H1 (cell line): Measurements from ENCODE around the gene RRBP1. TPM values are rescaled to one million over a fixed set of nuclear protein-coding genes. Genes with fewer than 3 reads are reported as not detected.

Experiments
- BCL11A ChIP-seq, 2 experiments: IDR thresholded peaks; one replicate each; pipeline ENCODE4 v1.6.1; 2011; ENCODE audit warnings: low read depth in 2 of 2, low read length in 2 of 2, mild to moderate bottlenecking in 2 of 2
- CBX5 ChIP-seq: fragments of 300-800, 300-1000 bp; sonication (generic); IDR thresholded peaks from 2 replicates; pipeline ENCODE4 v1.7.1; 2016; ENCODE audit warnings: antibody characterized with exemption, low read length, low read depth
- CREB1 ChIP-seq: IDR thresholded peaks from 2 replicates; pipeline ENCODE4 v1.6.1; 2012; ENCODE audit warnings: inconsistent platforms
- HDAC2 ChIP-seq, 2 experiments: fragments of 300-600 bp in 1 of 2; sonication (generic) in 1 of 2; IDR thresholded peaks; 2 replicates each; pipeline ENCODE4 v1.6.1; 2011 to 2012; ENCODE audit warnings: low read depth in 2 of 2, low read length in 2 of 2, mild to moderate bottlenecking in 2 of 2, moderate library complexity in 2 of 2, borderline replicate concordance in 1 of 2, inconsistent platforms in 1 of 2
- JUN ChIP-seq: IDR thresholded peaks from 2 replicates; pipeline ENCODE4 v1.6.1; 2011; ENCODE audit warnings: low read depth, mild to moderate bottlenecking, improper control_type of control experiment, low read length
- KDM1A ChIP-seq: fragments of 200-600, 300-600 bp; sonication (generic); IDR thresholded peaks from 2 replicates; pipeline ENCODE4 v1.7.1; 2016; ENCODE audit warnings: mild to moderate bottlenecking, low read length, borderline replicate concordance
- KDM4A ChIP-seq: IDR thresholded peaks from one replicate; pipeline ENCODE4 v1.7.1; 2012; ENCODE audit warnings: low read depth, mild to moderate bottlenecking, moderate library complexity, low read length, inconsistent platforms; ENCODE audit not compliant: severe bottlenecking
- NANOG ChIP-seq: IDR thresholded peaks from 2 replicates; pipeline ENCODE4 v1.6.1; 2011; ENCODE audit warnings: low read length, low read depth, mild to moderate bottlenecking, inconsistent platforms; ENCODE audit not compliant: insufficient read depth, poor library complexity, severe bottlenecking
- PHF8 ChIP-seq: fragments of 200-600 bp; sonication (generic); conservative IDR thresholded peaks from 2 replicates; pipeline ENCODE4 v1.7.1; 2012; ENCODE audit warnings: low read depth, mild to moderate bottlenecking, inconsistent platforms, low read length, moderate library complexity
- POLR2AphosphoS5 ChIP-seq: IDR thresholded peaks from 2 replicates; pipeline ENCODE4 v1.6.1; 2011; ENCODE audit warnings: low read depth, low read length
- SUZ12 ChIP-seq: fragments of 200-600 bp; sonication (generic); IDR thresholded peaks from 2 replicates; pipeline ENCODE4 v1.6.1; 2012; ENCODE audit warnings: mild to moderate bottlenecking, inconsistent platforms, low read length, moderate library complexity, mixed read lengths
- TAF1 ChIP-seq: IDR thresholded peaks from 2 replicates; pipeline ENCODE4 v1.6.1; 2011; ENCODE audit warnings: mild to moderate bottlenecking, low read depth, low read length
- TEAD4 ChIP-seq: IDR thresholded peaks from 2 replicates; pipeline ENCODE4 v1.6.1; 2012; ENCODE audit warnings: low read depth, low read length, inconsistent platforms, mixed read lengths
- polyA plus RNA-seq, 7 experiments: library from polyadenylated mRNA; depleted of rRNA in 3 of 7; stranded (reverse) in 5 of 7; unstranded in 2 of 7; fragments of >200 nt in 5 of 7; fragments of 200-250 nt in 2 of 7; gene quantifications; 1 replicate in 5 of 7; 2 replicates in 1 of 7; 4 replicates in 1 of 7; pipeline versions ENCODE4 v1.2.1 to v1.2.3, GENCODE V29; 2011 to 2013; ENCODE audit warnings: missing spikeins in 2 of 7, mixed read lengths in 2 of 7
- total RNA-seq: library from RNA; stranded (reverse); fragmentation: NEBNext Ultra II Directional; extraction: Animal tissue kit (Norgen Biotek cat#: 25700); gene quantifications from 2 replicates; pipeline ENCODE4 v1.2.1, GENCODE V29; 2021

Gene RRBP1
- total and polyA plus RNA-seq, 2 of the 8 experiments (the other 6 are each of a cell fraction or from before 2014, with no cell fraction given), result 15.9 to 157 TPM

DNA sequence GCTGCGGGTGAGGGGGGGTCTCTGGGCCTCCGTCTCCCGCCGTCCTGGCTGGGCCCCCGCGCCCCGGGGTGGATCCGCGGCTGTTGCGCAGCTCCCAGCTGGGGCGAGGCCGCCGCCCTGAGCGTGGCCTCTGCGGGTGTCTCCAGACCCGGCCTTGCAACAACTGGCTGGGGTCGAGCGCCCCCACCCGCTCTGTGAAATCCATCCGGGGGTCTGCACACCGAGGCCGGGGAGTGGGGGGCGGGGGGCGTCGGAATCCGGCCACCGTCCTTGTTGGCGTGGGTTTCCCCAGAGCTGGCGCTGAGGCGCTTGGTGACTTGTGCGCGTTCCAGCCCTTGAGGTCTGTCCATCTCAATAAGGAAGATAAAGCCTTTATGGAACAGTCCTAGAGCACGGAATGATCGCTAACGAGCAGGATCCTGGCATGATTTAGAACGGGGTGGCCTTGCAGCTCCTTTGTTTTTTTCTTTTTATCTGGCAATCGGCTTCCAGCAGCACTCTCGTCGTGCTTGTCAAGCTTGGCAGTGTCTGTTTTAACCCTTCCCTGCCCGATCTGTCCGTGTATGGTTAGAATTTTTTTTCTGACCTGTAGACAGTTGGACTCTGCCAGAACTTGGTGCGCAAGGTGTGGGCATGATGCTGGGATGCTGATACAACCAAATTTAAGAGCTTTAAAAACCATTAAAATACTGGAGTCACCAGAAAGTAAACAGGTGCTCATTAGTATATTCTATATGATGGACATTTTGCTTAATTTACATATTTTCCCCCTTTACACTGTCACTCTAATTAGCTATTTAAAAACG, 111.5 kb downstream of the RRBP1 start (continued):
- TF ChIP-seq BCL11A (IDR thresholded peaks at IDR 0.05; ENCODE audit: low read depth in 2 of 2, low read length in 2 of 2) (no peak), KDM4A (peak; percentile 58), TAF1 (no peak), HDAC2 (IDR thresholded peaks at IDR 0.05; ENCODE audit: borderline replicate concordance in 1 of 2, low read depth in 2 of 2, low read length in 2 of 2) (no peak), PHF8 (0 out of 2 replicates have a peak, but pooled peaks have one; percentile 1), KDM1A (no peak), JUN (no peak), CREB1 (no peak), POLR2AphosphoS5 (peak; percentile 46; the same call in 1 of the 2 replicates), CBX5 (no peak), TEAD4 (no peak), NANOG (no peak), SUZ12 (no peak)
- TF ChIP-seq, all 59 proteins: peak for 6
